Immature natural killer cell (primary cell): ENCODE data around the gene IL10RB. TPM values are rescaled to one million over a fixed set of nuclear protein-coding genes. Genes with fewer than 3 reads are reported as not detected.
A peak's percentile ranks its signal among the peaks of the same experiment; 100 is the strongest.

Source experiments
- DNase-seq, 3 donors: peaks; one replicate each; pipeline ENCODE4 v3.0.0; 2022; ENCODE audit warnings: mixed read lengths in 1 of 3
- H3K27ac Mint-ChIP-seq, 6 donors: one replicate each; pipeline ENCODE4 v1.8.0; 2020; ENCODE audit warnings: mixed read lengths in 6 of 6, mild to moderate bottlenecking in 5 of 6, inconsistent platforms in 4 of 6, moderate library complexity in 3 of 6
- H3K27me3 Mint-ChIP-seq, 3 donors: one replicate each; pipeline ENCODE4 v1.8.0; 2020 to 2021; ENCODE audit warnings: low read depth in 3 of 3, mild to moderate bottlenecking in 3 of 3, mixed read lengths in 3 of 3, moderate library complexity in 3 of 3, inconsistent platforms in 1 of 3
- H3K36me3 Mint-ChIP-seq, 3 donors: one replicate each; pipeline ENCODE4 v1.8.0; 2020; ENCODE audit warnings: mixed read lengths in 3 of 3, inconsistent platforms in 2 of 3, mild to moderate bottlenecking in 2 of 3
- H3K4me1 Mint-ChIP-seq, 2 donors: one replicate each; pipeline ENCODE4 v1.8.0; 2020; ENCODE audit warnings: inconsistent platforms in 2 of 2, mild to moderate bottlenecking in 2 of 2, mixed read lengths in 2 of 2, moderate library complexity in 1 of 2
- H3K4me3 Mint-ChIP-seq, 5 donors: one replicate each; pipeline ENCODE4 v1.8.0; 2020; ENCODE audit warnings: mild to moderate bottlenecking in 5 of 5, mixed read lengths in 5 of 5, inconsistent platforms in 3 of 5, moderate library complexity in 3 of 5
- H3K9me3 Mint-ChIP-seq, 6 donors: one replicate each; pipeline ENCODE4 v1.8.0; 2020; ENCODE audit warnings: mild to moderate bottlenecking in 6 of 6, mixed read lengths in 6 of 6, inconsistent platforms in 4 of 6, moderate library complexity in 3 of 6
- polyA plus RNA-seq, 3 donors: library from polyadenylated mRNA; unstranded; fragments of 300-500 nt; fragmentation: Illumina TruSeq; gene quantifications; one replicate each; pipeline ENCODE4 v1.2.3, GENCODE V29; 2021

Gene IL10RB
- polyA plus RNA-seq, 3 donors from 2014 or later: 45.9 to 63.5 (median 46.9) TPM

- peak overlapping the region in 1 of 6 donors; percentile 70 for H3K27ac Mint-ChIP-seq
- peaks cover 0 to 1% (median 0%) of the 10 kb centered on the region in 6 donors for H3K9me3 Mint-ChIP-seq
- no peak overlapping the region for H3K4me3 Mint-ChIP-seq
- peaks cover 3 to 5% of the 10 kb centered on the region in 2 donors for H3K4me1 Mint-ChIP-seq
- DNase-seq: no peak
- peaks cover 30 to 65% (median 51%) of the 10 kb centered on the region in 3 donors for H3K36me3 Mint-ChIP-seq
- peaks cover 0 to 2% (median 0%) of the 10 kb centered on the region in 3 donors for H3K27me3 Mint-ChIP-seq
These were observed 15.0 kb downstream of the IL10RB start for GRCh38 chr21:33281096-33281652.

- Mint-ChIP-seq H3K4me3 (no peak overlapping the region), H3K36me3 (peaks cover 29 to 68% (median 43%) of the 10 kb centered on the region in 3 donors), H3K27ac (peak overlapping the region in 2 of 6 donors; percentile 6 to 79), H3K27me3 (peaks cover 0 to 2% (median 0%) of the 10 kb centered on the region in 3 donors), H3K4me1 (peaks cover 2 to 12% of the 10 kb centered on the region in 2 donors), H3K9me3 (peaks cover 0 to 1% (median 0%) of the 10 kb centered on the region in 6 donors)
- DNase-seq: no peak
These were observed 17.0 kb downstream of the IL10RB start for GRCh38 chr21:33283203-33283602.

GRCh38 chr21:33286076-33286475 is 19.9 kb downstream of the IL10RB start:
- Mint-ChIP-seq H3K4me1 (peaks cover 2 to 12% of the 10 kb centered on the region in 2 donors), H3K27me3 (peaks cover 0 to 2% (median 0%) of the 10 kb centered on the region in 3 donors), H3K27ac (no peak overlapping the region), H3K9me3 (no peaks in the 10 kb centered on the region), H3K36me3 (peaks cover 24 to 56% (median 30%) of the 10 kb centered on the region in 3 donors), H3K4me3 (no peak overlapping the region)
- no peak for DNase-seq

GRCh38 chr21:33286600-33287456 is 20.7 kb downstream of the IL10RB start:
- no peak for DNase-seq
- H3K9me3 Mint-ChIP-seq: no peaks in the 10 kb centered on the region
- peaks cover 24 to 57% (median 31%) of the 10 kb centered on the region in 3 donors for H3K36me3 Mint-ChIP-seq
- H3K27ac Mint-ChIP-seq: no peak overlapping the region
- H3K27me3 Mint-ChIP-seq: peaks cover 0 to 2% (median 0%) of the 10 kb centered on the region in 3 donors
- H3K4me3 Mint-ChIP-seq: no peak overlapping the region
- peaks cover 2 to 12% of the 10 kb centered on the region in 2 donors for H3K4me1 Mint-ChIP-seq

- no peak overlapping the region for H3K27ac Mint-ChIP-seq
- H3K4me1 Mint-ChIP-seq: peaks cover 25 to 31% of the 10 kb centered on the region in 2 donors
These were observed 23.1 kb downstream of the IL10RB start for GRCh38 chr21:33289199-33289819.

GRCh38 chr21:33290441-33290840 is 24.3 kb downstream of the IL10RB start:
- no peak for DNase-seq
- Mint-ChIP-seq H3K4me1 (peaks cover 28 to 35% of the 10 kb centered on the region in 2 donors), H3K27me3 (peaks cover 0 to 1% (median 0%) of the 10 kb centered on the region in 3 donors), H3K4me3 (no peak overlapping the region), H3K36me3 (peaks cover 16 to 52% (median 30%) of the 10 kb centered on the region in 3 donors), H3K9me3 (no peaks in the 10 kb centered on the region), H3K27ac (no peak overlapping the region)

More at GRCh38 chr21:33289199-33289819, 23.1 kb downstream of the IL10RB start:
- no peak for DNase-seq
- H3K36me3 Mint-ChIP-seq: peaks cover 16 to 58% (median 29%) of the 10 kb centered on the region in 3 donors
- no peaks in the 10 kb centered on the region for H3K9me3 Mint-ChIP-seq
- H3K4me3 Mint-ChIP-seq: no peak overlapping the region
- peaks cover 0 to 2% (median 0%) of the 10 kb centered on the region in 3 donors for H3K27me3 Mint-ChIP-seq

GRCh38 chr21:33291686-33292085 is 25.5 kb downstream of the IL10RB start:
- Mint-ChIP-seq H3K4me1 (peaks cover 26 to 34% of the 10 kb centered on the region in 2 donors), H3K36me3 (peaks cover 12 to 42% (median 25%) of the 10 kb centered on the region in 3 donors), H3K4me3 (no peak overlapping the region), H3K27me3 (no peaks in the 10 kb centered on the region), H3K9me3 (no peaks in the 10 kb centered on the region), H3K27ac (no peak overlapping the region)
- DNase-seq: no peak

GRCh38 chr21:33292724-33293123 is 26.6 kb downstream of the IL10RB start:
- DNase-seq: no peak
- Mint-ChIP-seq H3K9me3 (no peaks in the 10 kb centered on the region), H3K4me3 (no peak overlapping the region), H3K4me1 (peaks cover 26 to 28% of the 10 kb centered on the region in 2 donors), H3K27me3 (no peaks in the 10 kb centered on the region), H3K36me3 (peaks cover 19 to 41% (median 24%) of the 10 kb centered on the region in 3 donors), H3K27ac (no peak overlapping the region)

GRCh38 chr21:33293136-33293535 is 27.0 kb downstream of the IL10RB start:
- no peak for DNase-seq
- Mint-ChIP-seq H3K4me3 (peak overlapping the region in 2 of 5 donors; percentile 31 to 61), H3K9me3 (no peaks in the 10 kb centered on the region), H3K36me3 (peaks cover 23 to 37% (median 24%) of the 10 kb centered on the region in 3 donors), H3K4me1 (peaks cover 26 to 28% of the 10 kb centered on the region in 2 donors), H3K27me3 (no peaks in the 10 kb centered on the region), H3K27ac (peak overlapping the region in 1 of 6 donors; percentile 89)

GRCh38 chr21:33293811-33294216 is 27.6 kb downstream of the IL10RB start:
- H3K4me3 Mint-ChIP-seq: peak overlapping the region; percentile 3 to 70 (median 42)
- peak overlapping the region; percentile 21 to 89 (median 82) for H3K27ac Mint-ChIP-seq
- H3K27me3 Mint-ChIP-seq: no peaks in the 10 kb centered on the region
- peaks cover 18 to 30% (median 18%) of the 10 kb centered on the region in 3 donors for H3K36me3 Mint-ChIP-seq
- H3K9me3 Mint-ChIP-seq: no peaks in the 10 kb centered on the region
- peak in 2 of 3 donors; percentile 12 to 29 for DNase-seq
- peaks cover 27 to 31% of the 10 kb centered on the region in 2 donors for H3K4me1 Mint-ChIP-seq

GRCh38 chr21:33296156-33296555 is 30.0 kb downstream of the IL10RB start:
- Mint-ChIP-seq H3K27me3 (no peaks in the 10 kb centered on the region), H3K4me3 (no peak overlapping the region), H3K36me3 (peaks cover 17 to 21% (median 20%) of the 10 kb centered on the region in 3 donors), H3K9me3 (no peaks in the 10 kb centered on the region), H3K27ac (no peak overlapping the region), H3K4me1 (peaks cover 38 to 49% of the 10 kb centered on the region in 2 donors)
- DNase-seq: no peak

- peaks cover 19 to 28% of the 10 kb centered on the region in 2 donors for H3K4me1 Mint-ChIP-seq
- H3K27me3 Mint-ChIP-seq: no peaks in the 10 kb centered on the region
- no peaks in the 10 kb centered on the region for H3K9me3 Mint-ChIP-seq
These were observed 33.1 kb downstream of the IL10RB start for GRCh38 chr21:33299181-33299752.

More at GRCh38 chr21:33299181-33299752, 33.1 kb downstream of the IL10RB start:
- no peak for DNase-seq
- Mint-ChIP-seq H3K4me3 (no peak overlapping the region), H3K36me3 (peaks cover 4 to 24% (median 7%) of the 10 kb centered on the region in 3 donors), H3K27ac (peak overlapping the region in 1 of 6 donors; percentile 16)
